Cardiac fibroblast (primary cell): ENCODE data around the gene DNAJC2.

Source experiments
- DNase-seq, 2 donors: peaks; one replicate each; pipeline versions ENCODE4 v3.0.0 to v3.0.0-alpha.2; 2010; ENCODE audit warnings: low read depth in 2 of 2
- H3K4me3 ChIP-seq, 2 donors: replicated peaks in 1 of 2; 1 replicate in 1 of 2; 2 replicates in 1 of 2; pipeline ENCODE4 v1.5.1; 2011; ENCODE audit warnings: low read depth in 2 of 2, low read length in 2 of 2, mild to moderate bottlenecking in 2 of 2, moderate library complexity in 1 of 2
- TF ChIP-seq, protein P1 (sequence below): IDR thresholded peaks from one replicate; pipeline ENCODE4 v1.5.1; 2011; ENCODE audit warnings: low read depth, mild to moderate bottlenecking, low read length, inconsistent platforms

The DNAJC2 gene

DNA sequence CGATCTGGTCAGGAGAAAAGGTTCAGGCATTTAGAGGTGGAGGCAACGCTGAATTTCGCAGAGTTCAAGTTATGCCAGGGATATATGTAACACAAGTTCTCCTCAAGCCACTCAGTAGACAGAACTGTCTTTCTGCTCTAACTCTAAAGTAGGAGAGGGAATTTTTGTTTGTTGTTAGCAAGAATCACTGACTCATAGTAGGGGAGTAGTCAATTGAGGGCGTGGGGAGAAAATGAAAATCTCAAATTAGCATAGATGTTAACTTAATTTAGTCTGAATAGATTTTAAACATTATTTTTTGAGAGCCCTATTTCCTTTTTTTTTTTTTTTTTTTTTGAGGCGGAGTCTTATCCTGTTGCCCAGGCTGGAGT, 37.5 kb upstream of the DNAJC2 start:
- no peak for DNase-seq
- TF ChIP-seq, protein P1, sequence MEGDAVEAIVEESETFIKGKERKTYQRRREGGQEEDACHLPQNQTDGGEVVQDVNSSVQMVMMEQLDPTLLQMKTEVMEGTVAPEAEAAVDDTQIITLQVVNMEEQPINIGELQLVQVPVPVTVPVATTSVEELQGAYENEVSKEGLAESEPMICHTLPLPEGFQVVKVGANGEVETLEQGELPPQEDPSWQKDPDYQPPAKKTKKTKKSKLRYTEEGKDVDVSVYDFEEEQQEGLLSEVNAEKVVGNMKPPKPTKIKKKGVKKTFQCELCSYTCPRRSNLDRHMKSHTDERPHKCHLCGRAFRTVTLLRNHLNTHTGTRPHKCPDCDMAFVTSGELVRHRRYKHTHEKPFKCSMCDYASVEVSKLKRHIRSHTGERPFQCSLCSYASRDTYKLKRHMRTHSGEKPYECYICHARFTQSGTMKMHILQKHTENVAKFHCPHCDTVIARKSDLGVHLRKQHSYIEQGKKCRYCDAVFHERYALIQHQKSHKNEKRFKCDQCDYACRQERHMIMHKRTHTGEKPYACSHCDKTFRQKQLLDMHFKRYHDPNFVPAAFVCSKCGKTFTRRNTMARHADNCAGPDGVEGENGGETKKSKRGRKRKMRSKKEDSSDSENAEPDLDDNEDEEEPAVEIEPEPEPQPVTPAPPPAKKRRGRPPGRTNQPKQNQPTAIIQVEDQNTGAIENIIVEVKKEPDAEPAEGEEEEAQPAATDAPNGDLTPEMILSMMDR = no peak
- H3K4me3 ChIP-seq = no peak overlapping the region

DNA sequence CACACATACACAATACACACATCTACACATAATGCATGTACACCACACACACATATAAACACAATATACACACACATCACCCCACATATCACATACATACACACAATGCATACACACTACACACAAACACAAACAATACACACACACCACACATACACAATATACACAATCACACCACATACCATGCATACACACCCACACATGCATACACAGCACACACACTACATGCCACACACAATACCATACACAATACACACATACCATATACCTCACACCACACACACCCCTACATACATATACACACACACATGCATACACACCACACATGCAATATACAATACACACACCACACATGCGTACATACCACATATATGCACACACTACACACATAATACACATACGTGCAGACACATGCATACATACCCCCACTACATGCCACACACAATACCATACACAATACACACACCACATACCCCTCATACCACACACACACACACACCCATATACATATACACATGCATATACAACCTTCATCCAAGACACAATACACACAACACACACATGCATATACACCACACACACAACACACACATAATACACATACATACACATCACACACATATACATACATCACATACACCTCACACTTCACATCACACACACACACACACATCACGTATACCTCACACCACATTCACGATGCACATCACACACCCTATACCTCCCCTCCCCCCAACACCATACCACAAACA, 36.9 kb upstream of the DNAJC2 start:
- no peak for DNase-seq
- H3K4me3 ChIP-seq = no peak overlapping the region
- TF ChIP-seq, protein P1 = no peak

DNA sequence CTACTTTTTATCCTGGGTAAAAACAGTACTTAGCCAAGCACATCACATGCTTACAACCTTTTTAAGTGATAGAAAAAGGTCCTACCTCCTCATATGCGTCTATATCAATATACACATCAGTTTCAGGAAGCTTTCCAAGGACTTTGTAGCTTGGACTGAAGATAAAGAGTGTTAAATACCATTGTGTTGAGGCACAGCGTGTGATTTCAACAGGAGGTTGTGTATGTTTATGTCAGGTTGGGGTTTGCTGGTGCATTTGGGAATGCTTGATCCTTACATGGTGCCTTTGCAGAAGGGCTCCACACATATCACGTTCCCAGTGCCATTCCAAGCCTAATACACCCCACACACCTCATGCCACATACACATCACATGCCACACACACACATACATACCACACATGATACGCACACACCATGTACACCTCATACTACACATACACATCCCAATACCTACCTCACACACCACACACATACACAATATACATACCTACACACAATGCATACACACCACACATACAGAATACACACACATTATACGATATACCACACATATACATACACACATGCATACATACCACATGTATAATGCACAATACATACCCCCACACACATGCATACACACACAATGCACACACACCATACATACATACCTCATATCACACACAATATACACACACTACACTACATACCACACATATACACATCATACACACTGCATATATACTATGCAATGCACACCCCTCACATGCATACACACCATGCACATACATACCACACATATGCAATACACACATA, 36.0 kb upstream of the DNAJC2 start:
- TF ChIP-seq, protein P1 = no peak
- peak in 1 of 2 donors; percentile 18 for DNase-seq
- no peak overlapping the region for H3K4me3 ChIP-seq

DNA sequence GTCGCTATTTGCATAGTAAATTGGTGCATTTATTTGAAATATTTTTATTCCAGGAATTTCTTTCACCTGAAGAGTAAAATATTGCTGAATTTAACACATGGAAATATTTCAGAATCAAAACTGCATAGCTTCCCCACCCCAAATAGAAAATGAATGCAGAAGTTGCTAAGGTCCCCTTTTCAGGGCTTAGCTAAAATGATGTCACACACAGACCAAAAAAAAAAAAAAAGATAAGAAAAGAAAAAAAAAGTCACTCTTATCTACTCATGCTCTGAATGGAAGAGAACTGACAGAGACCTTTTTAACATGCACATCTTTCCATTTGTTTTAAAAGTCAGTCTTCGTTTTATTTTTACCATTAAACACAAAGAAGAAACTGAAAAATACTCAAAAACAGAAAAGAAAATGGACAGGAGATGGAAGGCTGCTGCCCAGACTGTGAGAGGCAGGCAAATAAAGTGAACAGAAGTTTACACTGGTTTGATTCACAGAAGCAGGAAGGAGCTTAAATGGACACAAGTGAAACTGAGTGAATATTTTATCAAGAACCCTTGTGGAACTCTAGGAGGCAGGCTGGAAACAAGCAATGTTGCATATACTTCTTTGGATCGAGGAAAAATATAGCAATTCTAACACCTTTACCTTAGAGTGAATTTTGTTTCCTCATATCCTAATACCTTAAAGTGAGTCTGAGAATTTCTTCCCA, 34.9 kb upstream of the DNAJC2 start:
- TF ChIP-seq, protein P1 = no peak
- H3K4me3 ChIP-seq = no peak overlapping the region
- DNase-seq = no peak

DNA sequence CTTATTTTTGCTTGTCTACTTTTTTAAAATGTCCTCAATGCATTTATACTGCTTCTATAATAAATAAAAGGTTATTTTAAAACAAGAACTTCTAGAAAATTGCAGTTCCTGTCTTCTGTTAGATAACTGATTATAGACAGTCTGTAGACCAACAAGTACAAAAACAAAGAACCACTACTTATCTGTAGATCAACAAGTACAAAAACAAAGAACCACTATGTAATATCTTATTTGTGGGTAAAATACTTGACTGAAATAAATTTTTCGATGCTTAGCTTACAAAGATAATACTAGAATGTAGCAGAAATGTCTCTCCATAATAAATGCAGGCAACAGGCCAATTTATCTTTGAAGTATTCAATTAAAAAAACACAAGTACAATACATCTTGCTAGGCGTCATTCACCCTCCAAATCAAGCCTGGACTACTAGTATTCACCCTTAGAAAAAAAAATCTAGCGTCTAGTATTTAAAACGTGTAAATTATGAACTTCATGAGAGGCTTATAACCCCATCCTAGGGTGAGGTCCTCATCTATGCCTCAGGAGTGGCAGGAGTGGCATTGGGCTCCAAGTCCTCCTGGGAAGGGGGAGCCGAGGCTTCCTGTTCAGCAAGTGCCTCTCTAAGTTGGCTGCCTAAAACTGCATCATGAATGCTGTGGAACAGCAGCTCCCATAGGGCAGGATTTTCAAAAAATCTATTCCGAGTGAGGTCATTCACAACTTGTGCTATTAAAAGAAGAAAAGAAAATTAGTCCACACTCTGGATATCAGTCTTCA, 29.5 kb upstream of the DNAJC2 start:
- no peak for DNase-seq
- TF ChIP-seq, protein P1 = no peak
- no peak overlapping the region for H3K4me3 ChIP-seq

DNA sequence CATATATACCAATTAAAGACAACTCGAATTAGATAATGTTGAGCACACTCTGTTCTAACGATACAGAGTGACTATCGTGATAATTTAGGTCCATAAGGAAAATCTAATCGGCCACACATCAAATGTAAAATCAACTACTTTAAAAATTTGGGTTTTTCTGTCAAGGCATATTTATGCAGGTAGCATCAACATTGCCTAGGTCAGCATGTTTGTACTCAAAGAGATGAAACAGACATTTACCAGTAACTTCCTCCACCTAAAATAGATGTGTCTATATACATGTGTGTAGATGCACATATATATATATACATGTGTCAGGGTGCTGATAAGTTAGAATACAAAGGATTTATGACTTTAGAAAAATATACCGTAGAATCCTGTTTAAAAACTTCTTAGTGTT, 24.9 kb upstream of the DNAJC2 start:
- TF ChIP-seq, protein P1 = no peak
- no peak for DNase-seq
- H3K4me3 ChIP-seq = no peak overlapping the region
